ENCODE results near the gene NR4A3.
A peak's percentile ranks its signal among the peaks of the same experiment; 100 is the strongest.

NR4A3 gene

GRCh38 chr9:99889120-99889519, 67.4 kb downstream of the NR4A3 start:
- no peak for DNase-seq

GRCh38 chr9:99894826-99895225, 73.1 kb downstream of the NR4A3 start:
- no peak for DNase-seq

GRCh38 chr9:99895510-99895909, 73.8 kb downstream of the NR4A3 start:
- DNase-seq, result no peak

- DNase-seq, result no peak
These were observed 74.4 kb downstream of the NR4A3 start for GRCh38 chr9:99896119-99896518.

- DNase-seq, result no peak
These were observed 81.7 kb downstream of the NR4A3 start for GRCh38 chr9:99903393-99903792.

GRCh38 chr9:99905833-99906402, 84.2 kb downstream of the NR4A3 start:
- no peak for DNase-seq

GRCh38 chr9:99906403-99907207, 84.9 kb downstream of the NR4A3 start, which contains the start of gene STX17:
Gene STX17 (plus strand): TSS chr9:99906654. CDS start chr9:99915240, 8,586 bp downstream.
- peak; percentile 73 for DNase-seq

- no peak for DNase-seq
These were observed 85.5 kb downstream of the NR4A3 start for GRCh38 chr9:99907208-99907532.

- DNase-seq, result no peak
These were observed 89.9 kb downstream of the NR4A3 start for GRCh38 chr9:99911600-99911999.

All from effector CD4-positive, alpha-beta T cell (primary cell).